Hematopoietic multipotent progenitor cell treated with erythropoietin and hydrocortisone succinate and interleukin-3 and kit ligand, for 4 days (in vitro differentiated cells): ENCODE results near the gene SRR.
"Not testable (repeated sequence)": the region's sequence is repeated elsewhere in the genome, so short reads cannot be mapped to it uniquely, and the experiment has no call there.

ENCODE experiments used
- DNase-seq: peaks from one replicate; pipeline ENCODE4 v3.0.0-alpha.2; 2015

SRR gene

DNA sequence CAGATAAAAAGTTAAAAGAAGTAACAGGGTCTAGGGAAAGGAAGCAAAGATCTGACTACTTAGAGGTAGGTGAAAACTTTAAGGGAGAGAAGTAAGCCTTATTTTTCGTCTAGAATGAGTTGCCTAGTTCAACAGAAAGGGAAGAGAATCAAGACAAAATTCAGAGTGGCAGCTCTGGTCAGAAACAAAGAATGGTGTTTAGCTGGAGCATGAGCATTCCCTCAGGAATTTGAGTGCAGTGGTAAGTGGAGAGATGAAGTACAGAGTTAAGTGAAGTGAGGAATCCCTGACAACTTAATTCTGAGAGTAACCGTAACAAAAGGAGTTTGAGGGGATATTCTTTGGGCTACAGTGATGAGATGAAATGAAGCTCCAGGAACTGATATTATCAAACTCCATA lies 11.7 kb upstream of the SRR start:
- no peak for DNase-seq

DNA sequence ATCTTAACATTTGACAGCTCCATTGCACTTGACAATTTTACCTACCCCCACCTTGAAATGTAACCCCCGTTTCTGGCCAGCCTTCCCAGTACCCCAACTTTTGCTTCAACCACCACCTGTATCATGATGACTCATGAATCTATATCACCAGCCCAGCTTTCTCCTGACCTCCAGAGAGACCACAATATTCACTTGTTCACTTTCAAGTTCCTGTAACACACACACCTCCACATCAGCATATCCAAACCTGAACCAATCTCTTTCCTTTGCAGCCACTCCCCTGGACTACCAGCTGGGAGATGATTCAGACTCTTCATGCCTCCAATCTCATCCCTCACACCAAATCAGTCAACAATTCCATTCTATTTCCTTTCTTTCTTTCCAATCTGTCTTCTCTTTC lies 8.2 kb upstream of the SRR start:
- no peak for DNase-seq

DNA sequence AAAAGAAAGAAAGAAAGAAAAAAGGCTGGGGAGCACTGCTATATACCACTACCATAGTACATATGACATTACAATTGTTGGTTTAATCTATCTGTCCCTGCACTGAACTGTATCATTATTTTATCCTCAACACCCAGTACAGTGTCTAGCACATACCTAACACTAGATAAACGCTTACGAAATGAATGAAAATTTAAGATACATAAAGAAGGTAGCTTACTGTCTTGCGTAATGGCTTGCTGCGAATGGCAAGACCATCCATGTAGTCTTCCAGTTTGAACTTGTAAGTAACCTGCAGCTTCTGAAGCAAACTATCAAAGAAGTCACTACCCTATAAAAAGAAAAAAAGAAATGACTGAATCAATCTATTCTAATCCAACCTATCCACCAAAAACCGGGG lies 6.7 kb upstream of the SRR start:
- DNase-seq = no peak

DNA sequence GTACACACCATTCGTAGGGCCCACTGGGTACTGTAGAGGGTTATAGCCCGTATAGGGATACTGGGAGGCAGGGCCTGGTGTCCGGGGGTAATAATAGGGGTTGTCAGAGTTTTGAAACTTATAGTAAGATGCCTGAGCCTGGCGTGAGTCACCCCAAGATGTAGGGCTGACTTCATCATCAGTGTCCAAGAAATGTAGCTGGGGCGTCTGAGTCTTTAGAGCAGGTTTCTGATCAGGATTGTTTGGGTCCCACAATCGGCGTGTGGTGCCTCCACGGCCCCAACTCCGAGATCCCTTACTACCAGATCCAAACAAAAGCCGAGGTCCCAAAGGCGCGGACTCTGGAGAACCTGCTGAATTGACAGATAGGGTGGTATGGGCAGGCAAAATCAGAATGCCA lies 4.6 kb upstream of the SRR start:
- no peak for DNase-seq

DNA sequence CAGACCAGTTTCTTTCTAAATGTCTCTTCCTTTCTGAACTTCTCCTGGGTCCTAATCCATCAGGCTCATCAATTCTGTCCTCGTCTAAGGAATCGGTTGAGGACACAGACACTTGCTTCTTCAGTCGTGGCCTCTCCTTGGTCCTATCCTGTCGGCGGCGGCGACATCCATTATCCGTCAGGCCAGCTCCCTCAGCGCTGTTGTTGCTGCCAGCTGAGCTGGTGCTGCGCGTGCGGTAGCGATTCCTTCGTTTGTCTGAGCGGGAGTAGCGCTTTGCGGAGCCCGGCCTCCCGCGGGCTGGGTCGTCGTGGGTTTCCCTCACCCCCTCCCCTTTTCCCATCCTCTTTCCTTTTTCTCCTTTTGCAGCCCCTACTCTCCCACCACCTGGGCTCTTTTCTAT lies 4.0 kb upstream of the SRR start:
- DNase-seq = no peak

DNA sequence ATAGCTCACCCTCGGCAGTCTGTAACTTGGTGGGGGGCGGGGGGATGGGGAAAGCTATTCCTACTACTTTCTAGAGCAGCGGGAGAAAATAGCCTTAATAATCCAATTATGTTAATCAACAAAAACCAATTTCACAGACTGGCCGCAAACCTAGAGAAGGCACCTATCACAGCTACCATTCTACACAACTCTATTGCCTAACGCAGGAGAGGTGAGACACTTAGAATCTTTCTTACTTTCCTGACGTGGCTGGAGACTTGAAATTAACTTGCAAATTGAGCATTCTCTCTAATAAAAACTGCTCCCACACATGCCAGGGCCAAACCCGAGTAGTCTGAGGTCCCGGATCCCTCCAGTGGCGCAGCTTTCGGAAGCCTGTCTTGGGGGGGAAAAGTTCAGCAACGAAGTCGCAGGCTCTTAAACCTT lies 959 bp upstream of the SRR start:
- DNase-seq = no peak

DNA sequence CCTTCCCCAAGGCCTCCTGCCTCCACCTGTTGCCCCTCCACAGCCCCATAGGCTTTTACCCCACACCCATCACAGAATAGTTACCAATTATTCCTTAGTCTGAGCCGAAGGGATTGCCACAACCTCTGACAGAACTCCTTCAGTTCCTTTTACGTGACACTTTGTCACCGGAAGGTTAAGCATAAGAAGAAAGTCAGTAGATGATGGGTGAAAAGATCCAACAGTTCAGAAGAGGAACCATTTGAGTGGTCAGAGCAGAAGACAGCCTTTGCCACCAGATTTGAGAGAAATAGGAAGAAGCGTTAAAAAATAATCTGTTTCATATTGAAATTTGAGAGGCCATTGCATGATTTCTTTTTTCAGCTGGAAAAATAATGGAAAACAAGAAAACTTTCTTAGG lies 1.2 kb downstream of the SRR start:
- no peak for DNase-seq

DNA sequence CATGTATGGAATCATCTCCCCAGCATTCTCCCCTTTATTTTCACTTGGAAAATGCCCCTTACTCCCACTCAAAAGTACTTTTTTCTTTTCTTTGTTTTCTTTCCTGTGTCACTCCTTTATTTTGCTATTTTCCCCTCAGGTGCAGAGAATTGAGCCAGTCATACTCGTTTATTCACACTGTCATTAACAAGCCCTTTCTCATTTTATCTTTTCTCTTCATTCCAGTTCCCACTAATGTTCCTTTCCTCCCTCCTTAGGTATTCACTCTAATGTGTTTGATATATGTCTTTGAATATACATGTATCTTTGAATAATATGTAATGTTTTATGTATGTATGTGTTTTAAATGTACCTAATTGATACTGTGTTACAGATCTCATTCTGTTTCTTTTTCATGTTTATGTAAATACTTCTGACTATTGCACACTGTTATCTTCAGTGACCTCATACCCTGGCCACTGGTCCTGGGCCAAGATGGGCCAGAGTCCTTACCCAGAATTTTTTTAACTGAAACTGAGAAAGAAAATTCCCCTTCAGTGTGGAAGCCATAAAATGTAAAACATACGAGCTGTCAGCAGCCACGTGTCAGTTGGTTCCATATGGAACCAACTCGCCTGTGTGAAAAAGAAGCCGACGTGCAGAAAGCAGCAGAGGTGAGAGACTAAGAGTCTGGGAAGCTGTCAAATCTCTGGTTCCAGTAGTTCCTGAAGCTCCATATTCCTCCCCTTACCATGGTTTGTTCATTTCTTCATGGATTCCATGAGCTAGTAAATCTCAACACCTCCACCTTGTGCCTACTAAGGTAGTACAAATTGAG lies 5.8 kb downstream of the SRR start:
- no peak for DNase-seq

DNA sequence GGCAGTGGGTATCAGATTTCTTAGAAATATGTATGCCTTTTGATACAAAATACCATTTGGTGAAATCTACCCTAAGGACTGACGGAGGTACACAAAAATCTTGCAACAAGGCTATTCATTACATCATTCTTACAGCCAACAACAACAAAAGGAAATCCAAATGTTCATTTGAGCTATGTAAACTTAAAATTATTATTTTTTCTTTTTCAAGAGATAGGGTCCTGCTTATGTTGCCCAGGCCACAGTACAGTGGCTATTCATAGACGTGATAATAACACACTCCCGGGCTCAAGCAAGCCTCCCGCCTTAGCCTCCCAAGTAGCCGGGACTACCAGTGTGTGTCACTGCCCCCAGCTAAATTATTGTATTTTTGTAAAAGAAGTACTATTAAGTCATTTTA lies 9.0 kb downstream of the SRR start:
- no peak for DNase-seq

DNA sequence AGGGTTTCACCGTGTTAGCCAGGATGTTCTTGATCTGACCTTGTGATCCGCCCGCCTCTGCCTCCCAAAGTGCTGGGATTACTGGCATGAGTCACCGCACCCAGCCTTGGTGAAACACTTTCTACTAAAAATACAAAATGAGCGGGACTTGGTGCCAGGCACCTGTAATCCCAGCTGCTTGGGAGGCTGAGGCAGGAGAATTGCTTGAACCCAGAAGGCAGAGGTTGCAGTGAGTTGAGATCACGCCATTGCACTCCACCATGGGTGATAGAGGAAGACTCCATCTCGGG lies 13.1 kb downstream of the SRR start:
- not testable (repeated sequence) for DNase-seq

DNA sequence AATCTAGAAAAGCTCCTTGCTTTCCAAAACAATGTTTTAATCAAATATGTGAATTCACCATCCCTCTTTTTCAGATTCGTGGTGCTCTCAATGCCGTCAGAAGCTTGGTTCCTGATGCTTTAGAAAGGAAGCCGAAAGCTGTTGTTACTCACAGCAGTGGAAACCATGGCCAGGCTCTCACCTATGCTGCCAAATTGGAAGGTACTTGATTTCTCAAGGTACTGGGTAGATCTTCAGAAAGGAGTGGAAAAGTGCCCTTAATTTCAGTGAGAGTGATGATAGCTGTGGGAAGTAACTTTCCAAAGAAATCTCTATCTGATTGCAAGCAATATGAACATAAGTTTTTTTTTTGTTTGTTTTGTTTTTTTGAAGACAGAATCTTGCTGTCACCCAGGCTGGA lies 14.0 kb downstream of the SRR start:
- no peak for DNase-seq

DNA sequence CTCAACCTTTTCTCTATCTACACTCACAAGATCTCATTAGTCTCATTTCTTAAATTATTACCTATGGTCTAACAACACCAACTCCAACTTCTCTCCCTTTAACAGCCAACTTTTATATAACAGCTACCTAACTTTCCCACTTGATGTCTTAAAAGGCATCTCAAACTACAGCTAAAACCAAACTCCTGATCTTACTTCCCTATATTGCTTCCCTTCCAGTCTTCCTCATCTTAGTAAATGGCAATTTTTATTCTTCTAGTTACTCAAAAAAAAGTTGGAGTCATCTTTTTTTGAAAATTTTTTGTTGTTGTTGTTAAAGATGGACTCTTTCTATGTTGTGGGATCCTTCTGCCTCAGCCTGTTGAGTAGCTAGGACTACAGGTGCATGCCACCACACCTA lies 15.3 kb downstream of the SRR start:
- DNase-seq = no peak

DNA sequence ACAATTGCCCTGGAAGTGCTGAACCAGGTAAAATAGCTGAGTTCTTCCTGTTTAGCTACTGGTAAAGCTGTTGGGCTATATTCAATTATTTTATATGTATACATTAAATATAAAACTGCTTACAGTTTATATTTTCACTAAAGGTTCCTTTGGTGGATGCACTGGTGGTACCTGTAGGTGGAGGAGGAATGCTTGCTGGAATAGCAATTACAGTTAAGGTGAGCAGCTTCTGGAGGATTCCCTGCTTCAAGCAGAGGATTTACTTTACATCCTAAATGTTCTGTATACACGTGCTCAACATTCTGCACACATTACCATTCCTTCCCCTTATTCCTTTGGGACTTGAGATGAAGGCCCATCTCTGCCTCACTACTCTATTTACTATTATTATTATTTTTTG lies 17.6 kb downstream of the SRR start:
- no peak for DNase-seq

DNA sequence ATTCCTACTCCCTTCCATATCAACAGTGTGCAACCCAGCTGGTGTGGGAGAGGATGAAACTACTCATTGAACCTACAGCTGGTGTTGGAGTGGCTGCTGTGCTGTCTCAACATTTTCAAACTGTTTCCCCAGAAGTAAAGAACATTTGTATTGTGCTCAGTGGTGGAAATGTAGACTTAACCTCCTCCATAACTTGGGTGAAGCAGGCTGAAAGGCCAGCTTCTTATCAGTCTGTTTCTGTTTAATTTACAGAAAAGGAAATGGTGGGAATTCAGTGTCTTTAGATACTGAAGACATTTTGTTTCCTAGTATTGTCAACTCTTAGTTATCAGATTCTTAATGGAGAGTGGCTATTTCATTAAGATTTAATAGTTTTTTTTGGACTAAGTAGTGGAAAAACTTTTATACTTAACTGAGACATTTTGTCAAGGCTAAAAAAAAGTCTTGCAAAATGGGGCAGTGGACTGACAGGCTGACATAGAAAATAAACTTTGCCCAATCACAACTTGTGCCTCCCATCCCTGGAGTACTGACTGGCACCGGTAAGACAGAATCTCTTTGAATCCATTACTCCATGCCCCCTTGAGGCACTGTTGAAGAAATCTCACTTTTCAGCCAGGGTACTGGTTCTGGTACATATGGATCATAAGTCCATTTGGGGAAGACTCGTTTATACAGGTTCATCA lies 20.0 kb downstream of the SRR start:
- DNase-seq = no peak

DNA sequence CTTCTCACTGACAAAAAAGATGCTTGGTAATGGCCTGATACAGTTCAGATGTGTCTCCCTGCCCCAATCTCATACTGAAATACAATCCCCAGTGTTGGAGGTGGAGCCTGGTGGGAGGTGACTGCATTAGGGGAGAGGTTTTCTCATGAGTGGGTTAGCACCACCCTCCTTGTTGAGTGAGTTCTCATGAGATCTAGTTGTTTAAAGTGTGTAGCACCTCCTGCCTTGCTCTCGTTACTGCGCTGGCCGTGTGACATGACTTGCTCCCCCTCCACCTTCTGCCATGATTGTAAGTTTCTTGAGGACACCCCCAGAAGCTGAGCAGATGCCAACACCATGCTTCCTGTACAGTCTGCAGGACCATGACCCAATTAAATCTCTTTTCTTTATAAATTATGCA lies 27.6 kb downstream of the SRR start:
- no peak for DNase-seq

DNA sequence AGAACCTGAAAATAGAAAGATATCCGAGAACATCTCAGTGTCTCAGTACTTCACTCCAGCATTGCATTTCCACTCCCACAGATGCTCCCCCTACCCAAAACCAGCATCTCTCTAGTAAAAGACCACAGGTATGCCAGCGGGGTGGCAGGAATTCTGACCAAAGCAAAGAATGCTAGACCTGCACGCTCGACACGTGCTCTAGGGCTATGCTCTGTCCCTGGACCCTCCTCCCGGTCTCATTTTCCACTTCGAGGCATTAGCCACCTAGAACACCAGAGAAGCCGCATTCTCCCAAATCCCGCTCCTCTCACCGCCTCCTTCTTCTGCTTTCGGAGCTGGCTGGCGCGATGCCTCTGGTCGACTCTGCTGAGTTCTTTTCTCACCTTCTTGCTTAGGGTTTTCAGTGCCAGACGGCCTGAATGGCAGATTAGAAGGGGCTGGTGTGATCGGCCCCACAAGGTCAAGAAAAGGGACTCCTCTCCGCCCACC lies 32.0 kb downstream of the SRR start:
- DNase-seq = peak; percentile 30

DNA sequence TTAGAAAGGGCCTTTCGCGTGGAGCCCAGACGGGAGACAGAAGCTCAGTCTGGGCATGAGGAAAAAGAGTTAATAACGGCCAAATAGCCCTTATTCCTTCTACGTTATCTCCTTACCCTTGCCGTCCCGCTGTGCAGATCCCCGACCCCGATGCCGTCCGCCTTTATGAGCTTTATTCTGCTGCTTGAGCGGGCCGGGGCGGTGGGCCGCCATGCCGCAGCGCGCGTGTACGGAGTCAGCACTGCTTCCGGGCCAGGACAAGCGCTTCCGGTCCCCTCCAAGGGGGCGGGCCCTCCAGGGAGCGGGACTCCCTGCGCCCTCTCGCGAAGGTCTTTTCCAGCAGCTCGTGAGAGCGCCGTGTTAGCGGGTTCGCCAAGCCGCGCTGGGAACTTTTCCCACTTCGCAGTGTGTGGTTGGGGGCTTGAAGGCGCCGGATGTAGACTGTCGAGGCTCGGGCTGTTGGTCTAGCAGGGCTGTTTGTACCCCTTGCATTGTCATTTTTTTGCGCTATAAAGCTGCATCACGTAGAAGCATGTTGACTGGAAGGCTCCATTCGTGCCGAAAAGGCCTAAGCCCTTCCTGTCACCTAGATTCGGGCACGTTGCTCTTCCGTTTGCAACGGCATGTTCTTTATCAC lies 32.6 kb downstream of the SRR start, which contains the start of gene TSR1:
Gene TSR1, minus strand, starts transcription at position 243 of the 637 bp plus-strand sequence. Its CDS starts 30 bp downstream, at position 213.
- DNase-seq = peak; percentile 97

DNA sequence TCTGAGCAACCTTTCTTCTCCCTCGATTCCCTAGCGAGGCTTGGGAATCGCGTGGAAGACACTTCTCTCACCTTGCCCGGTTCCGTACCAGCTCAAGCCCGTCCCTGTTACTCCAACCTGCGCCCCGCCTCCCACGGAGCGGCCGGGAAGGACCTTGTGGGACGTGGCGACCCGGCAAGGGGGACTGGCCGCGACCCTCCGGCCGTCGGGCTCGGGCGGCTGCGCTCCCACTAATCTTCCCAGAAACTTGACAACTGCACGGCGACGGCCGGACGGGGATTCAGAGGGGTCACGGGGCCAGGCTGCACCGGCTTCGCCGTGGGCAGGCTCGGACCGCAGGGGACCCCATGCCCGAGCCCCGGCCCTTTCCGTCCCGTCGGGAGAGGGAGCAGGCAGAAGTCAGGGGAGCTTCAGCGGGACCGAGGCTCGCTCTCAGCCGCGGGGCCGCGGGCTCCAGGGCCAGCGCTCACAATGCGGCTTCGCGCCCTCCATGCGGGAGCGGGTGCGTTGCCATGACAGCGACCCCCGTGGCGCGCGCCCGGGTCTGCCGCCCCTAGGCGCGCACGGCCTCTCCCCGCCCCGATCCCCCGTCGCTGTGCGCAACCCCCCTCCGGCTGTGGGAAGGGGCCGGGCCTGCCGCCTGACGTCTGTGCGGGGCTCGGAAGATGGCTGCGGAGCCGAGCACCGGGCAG lies 33.2 kb downstream of the SRR start, which contains the start of gene SGSM2:
Gene SGSM2, plus strand, starts transcription at position 650 of the 692 bp plus-strand sequence. CDS start 188 bp downstream, outside the sequence.
- peak; percentile 87 for DNase-seq

DNA sequence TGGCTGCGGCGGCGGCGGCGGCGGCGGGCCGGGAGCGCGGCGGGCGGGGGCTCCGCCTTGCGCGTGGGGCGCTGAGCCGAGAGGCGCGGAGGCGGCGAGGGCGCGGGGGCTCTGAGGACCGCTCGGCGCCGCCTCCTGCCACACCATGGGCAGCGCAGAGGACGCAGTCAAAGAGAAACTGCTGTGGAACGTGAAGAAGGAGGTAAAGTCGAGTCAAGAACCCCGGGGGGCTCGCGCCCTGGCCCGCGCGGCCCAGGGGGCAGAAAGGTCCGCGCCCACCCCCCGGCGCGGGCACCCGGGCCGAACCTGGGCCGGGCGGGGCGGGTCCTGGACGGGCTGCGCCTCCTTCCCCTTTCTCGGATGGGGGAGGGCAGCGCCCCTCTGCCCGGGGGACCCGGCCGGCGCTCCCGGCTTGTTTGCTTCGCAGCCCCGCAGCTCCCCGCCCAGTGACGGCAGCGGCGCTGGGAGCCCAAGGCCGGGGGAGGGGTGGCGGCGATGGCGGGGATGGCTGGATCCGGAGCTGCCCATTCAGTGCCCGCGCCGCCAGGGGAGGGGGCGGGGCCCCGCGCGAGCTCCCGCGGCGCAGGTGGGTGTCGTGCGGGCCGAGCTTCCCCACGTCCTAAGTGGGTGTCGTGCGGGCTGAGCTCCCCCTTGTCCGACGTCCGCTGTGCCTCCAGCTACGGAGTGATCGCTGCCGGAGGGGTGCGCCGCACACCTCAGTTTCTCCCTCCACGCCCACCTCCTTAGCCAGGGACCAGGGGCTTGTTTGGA lies 34.0 kb downstream of the SRR start:
- peak; percentile 83 for DNase-seq

DNA sequence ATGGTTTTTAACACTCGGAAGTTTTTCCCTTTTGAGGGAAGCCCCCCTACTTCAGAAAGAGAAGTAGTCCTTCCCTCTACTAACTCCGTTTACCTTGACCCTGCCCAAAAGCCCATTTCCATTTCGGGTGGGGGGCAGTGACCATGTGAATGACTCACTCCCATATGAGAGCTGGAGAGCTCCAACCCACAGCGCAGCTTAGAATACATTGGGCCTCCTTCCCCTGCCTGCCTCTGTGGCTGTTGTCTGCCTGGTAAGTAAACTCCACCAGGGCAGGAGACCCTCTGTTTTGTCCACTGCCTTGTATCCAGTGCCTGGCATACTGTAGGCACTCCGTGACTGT lies 34.5 kb downstream of the SRR start:
- DNase-seq = peak; percentile 29

DNA sequence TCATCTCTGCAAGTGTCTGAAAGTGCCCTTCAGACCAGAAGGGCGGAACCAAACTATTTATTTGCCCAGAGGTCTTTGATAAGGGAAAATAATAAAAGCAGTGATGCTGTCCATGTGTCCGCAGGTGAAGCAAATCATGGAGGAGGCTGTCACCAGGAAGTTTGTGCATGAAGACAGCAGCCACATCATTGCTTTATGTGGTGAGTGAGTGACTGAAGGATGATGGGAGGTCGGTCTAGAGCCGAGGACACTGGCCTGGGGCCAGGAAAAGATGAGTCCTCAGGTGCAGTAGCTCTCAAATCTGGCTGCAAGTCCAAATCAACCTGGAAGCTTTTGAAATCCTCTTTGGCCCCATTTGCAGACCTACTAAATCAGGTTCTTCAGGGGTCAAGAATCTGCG lies 39.7 kb downstream of the SRR start:
- DNase-seq = no peak

DNA sequence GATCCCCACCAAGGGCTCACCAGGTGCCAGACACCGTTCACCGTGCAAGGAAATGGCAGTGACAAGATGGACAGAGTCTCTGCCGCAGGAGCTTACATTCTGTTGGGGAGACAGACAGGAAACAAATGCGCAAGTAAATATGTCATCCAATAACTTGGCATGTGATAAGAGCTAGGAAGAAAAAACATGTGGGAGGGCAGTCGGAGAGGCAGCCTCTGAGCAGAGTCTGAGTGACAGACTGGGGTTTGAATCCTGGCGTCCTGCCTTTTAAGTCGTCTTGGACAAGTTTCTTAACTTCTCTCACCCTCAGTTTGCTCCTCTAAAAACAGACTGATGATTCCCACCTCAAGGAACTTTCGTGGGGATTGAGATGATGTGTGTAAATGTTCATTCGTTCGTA lies 40.8 kb downstream of the SRR start:
- DNase-seq = no peak

DNA sequence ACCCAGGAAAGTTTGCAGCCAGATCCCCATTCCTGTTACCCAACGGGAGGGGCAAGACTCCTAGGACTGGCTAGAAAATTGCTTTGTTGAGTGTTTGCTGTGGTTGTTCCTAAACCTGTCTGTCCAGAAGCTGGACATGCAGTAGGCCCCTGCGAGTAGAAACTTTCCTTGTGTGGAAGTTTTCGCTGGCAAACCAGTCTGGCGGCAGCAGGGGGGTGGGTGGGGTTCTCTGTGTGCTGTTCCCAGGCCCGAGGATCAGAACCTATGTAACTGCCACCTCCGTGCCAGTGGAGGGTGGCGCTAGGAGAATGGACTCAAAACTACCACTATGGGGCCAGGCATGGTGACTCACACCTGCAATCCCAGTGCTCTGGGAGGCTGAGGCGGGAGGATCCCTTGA lies 42.7 kb downstream of the SRR start:
- no peak for DNase-seq
